K562 (cell line): ENCODE measurements around the gene UMODL1. TPM values are rescaled to one million over a fixed set of nuclear protein-coding genes. Genes with fewer than 3 reads are reported as not detected.
A peak's percentile ranks its signal among the peaks of the same experiment; 100 is the strongest.

Experiments
- ATAC-seq: fragments of 200-7000 bp; cut with Tn5 transposase; 3 replicates; pipeline ENCODE4 v1.9.1; 2020; ENCODE audit warnings: moderate library complexity
- BruUV-seq: library from RNA; stranded (reverse); fragments of 400-500 nt; replicated peaks from 2 replicates; lab custom pipeline; 2021; lab: Mats Ljungman, UMichigan
- CTCF ChIA-PET: fragments of 300-600 bp; formaldehyde crosslinking; extraction: SDS; loops from one replicate; lab custom pipeline; 2021; ENCODE audit warnings: low intra/inter-chr PET ratio; lab: Yijun Ruan, JAX
- POLR2A ChIA-PET: fragments of 300-600, 350-650 bp; sonication (Branson Sonifier 250); formaldehyde crosslinking; extraction: SDS; loops from one replicate; lab custom pipeline; 2021; ENCODE audit warnings: antibody characterized with exemption, inconsistent platforms; lab: Yijun Ruan, JAX
- DNase-seq, 4 experiments: peaks; one replicate each; pipeline versions ENCODE4 v3.0.0 to v3.0.0-alpha.2; 2011 to 2018; ENCODE audit warnings: low spot score in 3 of 4, mixed read lengths in 3 of 4; ENCODE audit errors: extremely low read depth in 1 of 4
- FAIRE-seq: peaks from 2 replicates; lab custom pipeline; 2011; peaks lifted over from hg19 to GRCh38; lab: Jason Lieb, UNC
- H2AFZ ChIP-seq: 2 replicates; pipeline ENCODE4 v1.6.0; 2011; ENCODE audit warnings: low read depth, low read length, control low read depth, inconsistent platforms
- H3K27ac ChIP-seq: fragments of 200-600 bp; 3 replicates; pipeline ENCODE4 v1.8.0; 2011; ENCODE audit warnings: low read depth, mild to moderate bottlenecking, control low read depth, inconsistent platforms, low read length, moderate library complexity, mixed read lengths; ENCODE audit errors: extremely low read depth
- H3K27me3 ChIP-seq, 2 experiments: fragments of 300-600 bp in 1 of 2; 2 replicates in 1 of 2; 3 replicates in 1 of 2; pipeline versions ENCODE4 v1.6.0 to v1.8.0; 2011; ENCODE audit warnings: inconsistent platforms in 2 of 2, low read length in 2 of 2, mild to moderate bottlenecking in 1 of 2, mixed read lengths in 1 of 2, moderate library complexity in 1 of 2; ENCODE audit not compliant: control insufficient read depth in 2 of 2, insufficient read depth in 2 of 2
- H3K36me3 ChIP-seq: fragments of 300-600 bp; 3 replicates; pipeline ENCODE4 v1.8.0; 2011; ENCODE audit warnings: mild to moderate bottlenecking, low read length, inconsistent platforms; ENCODE audit not compliant: control insufficient read depth, insufficient read depth
- H3K4me1 ChIP-seq, 2 experiments: fragments of 200-600 bp in 1 of 2; replicated peaks in 1 of 2; 2 replicates in 1 of 2; 3 replicates in 1 of 2; pipeline versions ENCODE4 v1.5.1 to v1.8.0; 2011; ENCODE audit warnings: inconsistent platforms in 2 of 2, low read length in 2 of 2, mild to moderate bottlenecking in 1 of 2, mixed read lengths in 1 of 2, moderate library complexity in 1 of 2; ENCODE audit not compliant: control insufficient read depth in 2 of 2, insufficient read depth in 2 of 2
- H3K4me2 ChIP-seq: 2 replicates; pipeline ENCODE4 v1.6.1; 2011; ENCODE audit warnings: low read length, control low read depth, inconsistent platforms, mixed read lengths; ENCODE audit not compliant: insufficient read depth
- H3K4me3 ChIP-seq: fragments of 200-600 bp; sonication (generic), shearing (Covaris generic); 2 replicates; pipeline ENCODE4 v1.5.1; 2016; ENCODE audit warnings: control low read depth, inconsistent platforms
- H3K79me2 ChIP-seq: fragments of 200-600 bp; 3 replicates; pipeline ENCODE4 v1.8.0; 2011; ENCODE audit warnings: low read length, inconsistent platforms; ENCODE audit not compliant: control insufficient read depth, insufficient read depth
- H3K9ac ChIP-seq, 2 experiments: 2 replicates each; pipeline versions ENCODE4 v1.6.0 to v1.6.1; 2011; ENCODE audit warnings: low read depth in 2 of 2, low read length in 2 of 2, control low read depth in 1 of 2, inconsistent platforms in 1 of 2, mild to moderate bottlenecking in 1 of 2, mixed read lengths in 1 of 2; ENCODE audit not compliant: insufficient read depth in 1 of 2
- H3K9me1 ChIP-seq: one replicate; pipeline ENCODE4 v1.6.0; 2011; ENCODE audit warnings: inconsistent platforms, mild to moderate bottlenecking, low read length, moderate library complexity; ENCODE audit not compliant: control insufficient read depth, insufficient read depth
- H3K9me3 ChIP-seq: replicated peaks from 2 replicates; pipeline ENCODE4 v1.5.1; 2011; ENCODE audit warnings: low read depth, low read length, inconsistent platforms; ENCODE audit not compliant: control insufficient read depth, insufficient read depth
- H4K20me1 ChIP-seq: replicated peaks from 2 replicates; pipeline ENCODE4 v1.6.1; 2011; ENCODE audit warnings: low read length, inconsistent platforms, mixed read lengths; ENCODE audit not compliant: control insufficient read depth, insufficient read depth
- ETV1 ChIP-seq: fragments of 450-650 bp; conservative IDR thresholded peaks from 2 replicates; pipeline ENCODE4 v1.6.1; 2016; ENCODE audit warnings: missing genetic modification characterization, control low read depth, low read depth, missing compliant biosample characterization
- RBM39 ChIP-seq: fragments of 200-400 bp; formaldehyde crosslinking; optimal IDR thresholded peaks from 2 replicates; pipeline ENCODE3; 2018; ENCODE audit warnings: low read depth, low read length
- RHOXF2B ChIP-seq: fragments of 250-450 bp; sonication (Bioruptor Pico); conservative IDR thresholded peaks from 2 replicates; pipeline ENCODE4 v1.5.1; 2021
- SIN3A ChIP-seq, 2 experiments: fragments of 150-350 bp in 1 of 2; IDR thresholded peaks; 2 replicates each; pipeline ENCODE4 v1.6.1; 2011 to 2016; ENCODE audit warnings: borderline replicate concordance in 2 of 2, low read depth in 2 of 2, low read length in 2 of 2, mild to moderate bottlenecking in 2 of 2, moderate library complexity in 2 of 2; ENCODE audit not compliant: control insufficient read depth in 1 of 2
- SMAD1 ChIP-seq: fragments of 150-350 bp; IDR thresholded peaks from 2 replicates; pipeline ENCODE4 v1.6.1; 2014; ENCODE audit warnings: low read length, low read depth; ENCODE audit not compliant: partially characterized antibody
- TCF7L2 ChIP-seq: fragments of 150-350 bp; IDR thresholded peaks from 2 replicates; pipeline ENCODE4 v1.6.1; 2016; ENCODE audit warnings: low read depth, mild to moderate bottlenecking, low read length, moderate library complexity
- WHSC1 ChIP-seq: IDR thresholded peaks from one replicate; pipeline ENCODE4 v1.6.1; 2012; ENCODE audit warnings: low read length, control low read depth, inconsistent platforms
- WGBS: fragments of 100-300 bp; shearing (Covaris generic); methylation state at CpG from one replicate; pipeline ENCODE4 v1.1.6; 2016; ENCODE audit warnings: low coverage, mixed read lengths; ENCODE audit not compliant: insufficient coverage; ENCODE audit errors: missing lambda C conversion rate; 5-methylcytosine and 5-hydroxymethylcytosine counted together
- in situ Hi-C: fragments of 300-500 bp; cut with MboI; formaldehyde crosslinking; loops from 4 replicates; pipeline ENCODE4 v1.15.0; 2018; ENCODE audit warnings: inconsistent platforms, mixed read lengths
- intact Hi-C: fragments of 100-400 bp; cut with micrococcal nuclease; formaldehyde crosslinking; loops from 2 replicates; pipeline ENCODE4 v1.14.2; 2022
- polyA plus RNA-seq, 8 experiments: library from polyadenylated mRNA; depleted of rRNA in 4 of 8; stranded (reverse) in 5 of 8; unstranded in 3 of 8; fragments of >200 nt; fragmentation: Nextera tagmentation in 2 of 8; fragmentation: Illumina TruSeq in 1 of 8; extraction: Ambion mirVana in 2 of 8; extraction: Trizol in 1 of 8; gene quantifications; 2 replicates each; pipeline versions ENCODE4 v1.2.1 to v1.2.3, GENCODE V29; 2011 to 2014; ENCODE audit warnings: inconsistent platforms in 1 of 8, missing spikeins in 1 of 8
- total RNA-seq, 7 experiments: library from RNA; depleted of rRNA in 6 of 7; stranded (reverse); fragments of >200 nt in 6 of 7; fragmentation: Illumina TruSeq in 2 of 7; extraction: Trizol in 2 of 7; gene quantifications; 2 replicates each; pipeline versions ENCODE4 v1.2.1 to v1.2.3, GENCODE V29; 2011 to 2021; ENCODE audit warnings: low replicate concordance in 1 of 7
- TF ChIP-seq, protein P1 (sequence below): fragments of 250-450 bp; sonication (Bioruptor Pico); IDR thresholded peaks from 2 replicates; pipeline ENCODE4 v1.8.0; 2021; ENCODE audit warnings: mild to moderate bottlenecking, moderate library complexity

The UMODL1 gene
- total and polyA plus RNA-seq, 9 of the 15 experiments (the other 6 are each of a cell fraction or from before 2014, with no cell fraction given) = not detected

DNA sequence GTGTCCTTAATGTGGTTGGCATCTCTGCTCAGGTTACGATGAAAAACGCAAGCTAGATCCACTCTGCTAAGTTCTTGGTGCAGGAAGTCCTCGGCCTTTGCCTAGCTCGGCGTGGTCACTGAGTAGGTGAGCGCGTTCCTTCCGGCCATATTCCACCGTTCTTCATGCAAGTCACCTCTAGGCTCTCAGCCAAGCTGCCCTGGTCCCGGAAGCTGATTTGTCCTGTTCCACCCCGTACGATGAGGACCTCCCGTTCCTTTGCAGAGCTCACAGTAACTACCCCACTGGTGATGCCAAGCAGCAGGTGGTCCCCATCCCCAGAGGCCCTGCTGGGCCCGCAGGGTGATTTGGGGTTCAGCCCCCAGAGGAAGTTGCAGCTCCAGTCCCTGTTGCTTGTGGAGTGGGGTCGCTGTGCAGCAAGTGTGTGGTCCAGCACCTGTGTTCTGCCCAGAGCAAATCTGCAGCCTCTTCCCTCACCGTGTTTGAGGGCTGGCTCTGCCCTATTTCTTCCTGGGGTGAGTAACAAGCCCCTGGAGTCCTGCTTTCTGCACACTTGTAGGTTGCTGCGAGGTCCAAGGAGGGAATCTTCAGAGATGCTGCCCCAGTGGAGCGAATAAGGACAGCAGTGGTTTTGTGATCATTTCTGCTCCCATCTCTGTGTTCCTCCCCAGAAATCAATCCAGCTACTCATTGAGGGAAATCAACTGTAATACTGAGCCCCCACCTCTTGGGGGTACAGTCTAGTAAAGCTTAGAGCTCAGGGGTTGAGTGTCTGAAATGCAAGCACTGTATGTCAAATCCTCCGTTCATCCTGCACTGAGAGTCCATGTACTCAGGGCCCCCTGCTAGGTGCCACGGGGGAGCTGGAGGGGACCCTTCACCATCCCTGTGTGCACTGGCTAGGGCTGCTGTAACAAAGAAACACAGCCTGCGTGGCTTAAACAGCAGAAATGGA lies 2.3 kb downstream of the UMODL1 start:
- Histone ChIP-seq H3K27me3 (peaks cover 57 to 74% of the 10 kb centered on the region in 2 experiments), H2AFZ (no peak overlapping the region), H3K36me3 (no peaks in the 10 kb centered on the region), H4K20me1 (peaks cover 27% of the 10 kb centered on the region), H3K9me3 (no peaks in the 10 kb centered on the region), H3K27ac (no peak overlapping the region), H3K9me1 (no peaks in the 10 kb centered on the region), H3K79me2 (no peaks in the 10 kb centered on the region), H3K4me3 (no peak overlapping the region), H3K4me1 (peaks cover 3 to 4% of the 10 kb centered on the region in 2 experiments; a peak in 4 of 5 replicates), H3K9ac (no peak overlapping the region), H3K4me2 (no peak overlapping the region)
- TF ChIP-seq WHSC1 (no peak), RHOXF2B (CRISPR knock-in tag) (no peak), SMAD1 (no peak), RBM39 (no peak), ETV1 (tag) (0 out of 2 replicates have a peak, but pooled peaks have one; percentile 33), SIN3A (IDR thresholded peaks at IDR 0.05; ENCODE audit: borderline replicate concordance in 2 of 2, control insufficient read depth in 1 of 2, low read depth in 2 of 2, low read length in 2 of 2) (no peak), TCF7L2 (no peak)
- TF ChIP-seq, protein P1, sequence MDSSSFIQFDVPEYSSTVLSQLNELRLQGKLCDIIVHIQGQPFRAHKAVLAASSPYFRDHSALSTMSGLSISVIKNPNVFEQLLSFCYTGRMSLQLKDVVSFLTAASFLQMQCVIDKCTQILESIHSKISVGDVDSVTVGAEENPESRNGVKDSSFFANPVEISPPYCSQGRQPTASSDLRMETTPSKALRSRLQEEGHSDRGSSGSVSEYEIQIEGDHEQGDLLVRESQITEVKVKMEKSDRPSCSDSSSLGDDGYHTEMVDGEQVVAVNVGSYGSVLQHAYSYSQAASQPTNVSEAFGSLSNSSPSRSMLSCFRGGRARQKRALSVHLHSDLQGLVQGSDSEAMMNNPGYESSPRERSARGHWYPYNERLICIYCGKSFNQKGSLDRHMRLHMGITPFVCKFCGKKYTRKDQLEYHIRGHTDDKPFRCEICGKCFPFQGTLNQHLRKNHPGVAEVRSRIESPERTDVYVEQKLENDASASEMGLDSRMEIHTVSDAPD (CRISPR knock-in tag) = no peak
- POLR2A ChIA-PET = interaction anchor here (0.5 to 1.2 kb wide), 5 partner anchors 9 to 1245 kb away, joined by 3 to 5 read pairs (median 4); no protein-coding TSS in a partner anchor
- no peak for FAIRE-seq
- CTCF ChIA-PET = no interaction called here
- 1% methylated on average over 21 of the region's 21 CpGs for WGBS
- no peak for DNase-seq
- BruUV-seq = no TSS peak
- in situ Hi-C loops = no loop called here
- intact Hi-C loops = no loop called here
- no peak; the same call in 2 of the 3 replicates for ATAC-seq
